Measurements from ENCODE around the gene DNAJC2. TPM values are rescaled to one million over a fixed set of nuclear protein-coding genes. Genes with fewer than 3 reads are reported as not detected.
A peak's percentile ranks its signal among the peaks of the same experiment; 100 is the strongest.

The DNAJC2 gene
- total RNA-seq, 2 experiments from 2014 or later: 38.6 to 53.5 TPM

- CTCF ChIA-PET (ENCODE audit: unreplicated experiment): no interaction called here
- H3K4me1 ChIP-seq (ENCODE audit: insufficient read depth, low read length, poor library complexity, severe bottlenecking): peaks cover 21% of the 10 kb centered on the region
- no peak overlapping the region for H3K27ac ChIP-seq (ENCODE audit: low read depth, low read length, poor library complexity, severe bottlenecking)
- no peak for DNase-seq (ENCODE audit: low spot score)
- POLR2A ChIA-PET: interaction anchor here (0.8 to 1.6 kb wide), 5 partner anchors 13 to 62 kb away, joined by 3 to 5 read pairs (median 3); no protein-coding TSS in a partner anchor
- H3K79me2 ChIP-seq (ENCODE audit: insufficient read depth, low read depth, low read length): peaks cover 38% of the 10 kb centered on the region
- TF ChIP-seq EZH2phosphoT487 (IDR thresholded peaks at IDR 0.05; ENCODE audit: borderline replicate concordance, low read depth, low read length): no peak
- TF ChIP-seq CTCF (conservative IDR thresholded peaks at IDR 0.05; ENCODE audit: low read length): no peak
- peak overlapping the region; percentile 88 for H3K4me2 ChIP-seq (ENCODE audit: low read length)
- peaks cover 13% of the 10 kb centered on the region; the same call in 1 of the 2 replicates for H4K20me1 ChIP-seq (ENCODE audit: insufficient read depth, low read length)
- no peak overlapping the region for H2AFZ ChIP-seq (ENCODE audit: low read length)
- H3K9me2 ChIP-seq (ENCODE audit: insufficient read depth, low read length): no peaks in the 10 kb centered on the region
- no peak overlapping the region for H3K4me3 ChIP-seq (ENCODE audit: low read depth, low read length, poor library complexity, severe bottlenecking)
- H3K36me3 ChIP-seq (ENCODE audit: insufficient read depth, low read length): peaks cover 56% of the 10 kb centered on the region
- H3K9me3 ChIP-seq (ENCODE audit: low read length): no peaks in the 10 kb centered on the region
- intact Hi-C loops (cut with micrococcal nuclease; ENCODE audit: unreplicated experiment): no loop called here
- no TSS peak for BruUV-seq (replicated peaks)
Measured at GRCh38 chr7:103299660-103300059, 44.9 kb downstream of the DNAJC2 start.

GRCh38 chr7:103297837-103298179, 46.8 kb downstream of the DNAJC2 start:
- H3K36me3 ChIP-seq (ENCODE audit: insufficient read depth, low read length): peaks cover 38% of the 10 kb centered on the region
- intact Hi-C loops (cut with micrococcal nuclease; ENCODE audit: unreplicated experiment): loop anchor here (1.0 to 2.0 kb wide), 2 partner anchors 49 to 109 kb away; partner anchors contain the start of gene PSMC2
- H3K4me1 ChIP-seq (ENCODE audit: insufficient read depth, low read length, poor library complexity, severe bottlenecking): peaks cover 21% of the 10 kb centered on the region
- DNase-seq (ENCODE audit: low spot score): no peak
- peak overlapping the region; percentile 88 for H3K4me2 ChIP-seq (ENCODE audit: low read length)
- peaks cover 38% of the 10 kb centered on the region for H3K79me2 ChIP-seq (ENCODE audit: insufficient read depth, low read depth, low read length)
- no peaks in the 10 kb centered on the region for H3K9me3 ChIP-seq (ENCODE audit: low read length)
- peaks cover 13% of the 10 kb centered on the region; the same call in 1 of the 2 replicates for H4K20me1 ChIP-seq (ENCODE audit: insufficient read depth, low read length)
- peak overlapping the region; percentile 82 for H3K27ac ChIP-seq (ENCODE audit: low read depth, low read length, poor library complexity, severe bottlenecking)
- TF ChIP-seq CTCF (conservative IDR thresholded peaks at IDR 0.05; ENCODE audit: low read length) (no peak), EZH2phosphoT487 (IDR thresholded peaks at IDR 0.05; ENCODE audit: borderline replicate concordance, low read depth, low read length) (no peak)
- H2AFZ ChIP-seq (ENCODE audit: low read length): peak overlapping the region; percentile 98
- POLR2A ChIA-PET: interaction anchor here (1.1 kb wide), 1 partner anchor 9 kb away, joined by 5 read pairs; no protein-coding TSS in a partner anchor
- CTCF ChIA-PET (ENCODE audit: unreplicated experiment): no interaction called here
- H3K9me2 ChIP-seq (ENCODE audit: insufficient read depth, low read length): no peaks in the 10 kb centered on the region
- no TSS peak for BruUV-seq (replicated peaks)
- peak overlapping the region; percentile 99 for H3K4me3 ChIP-seq (ENCODE audit: low read depth, low read length, poor library complexity, severe bottlenecking)

Data from OCI-LY7 (cell line).